A549 (cell line): ENCODE data around the gene CSAG2. TPM values are rescaled to one million over a fixed set of nuclear protein-coding genes. Genes with fewer than 3 reads are reported as not detected.
"Not testable (repeated sequence)": the region's sequence is repeated elsewhere in the genome, so short reads cannot be mapped to it uniquely, and the experiment has no call there.

Experiments
- ATAC-seq, 2 experiments: fragments of 200-7000 bp in 1 of 2; fragments of >200 bp in 1 of 2; cut with Nextera tagmentation in 1 of 2; cut with Tn5 transposase in 1 of 2; 3 replicates each; pipeline versions ENCODE4 v1.8.0 to v1.9.1; 2018 to 2020; ENCODE audit warnings: mild to moderate bottlenecking in 1 of 2, moderate library complexity in 1 of 2
- CTCF ChIA-PET: fragments of 300-600 bp; sonication (Branson Sonifier 250); formaldehyde crosslinking; extraction: SDS; loops from one replicate; lab custom pipeline; 2021; ENCODE audit warnings: antibody characterized with exemption, inconsistent platforms; lab: Yijun Ruan, JAX
- POLR2A ChIA-PET: fragments of 350-600 bp; formaldehyde crosslinking; extraction: SDS; loops from one replicate; lab custom pipeline; 2021; ENCODE audit warnings: antibody characterized with exemption, inconsistent platforms; lab: Yijun Ruan, JAX
- DNase-seq, 2 experiments: peaks; one replicate each; pipeline versions ENCODE4 v3.0.0 to v3.0.0-alpha.2; 2011 to 2016; ENCODE audit warnings: low read depth in 1 of 2, low spot score in 1 of 2
- FAIRE-seq: peaks from 2 replicates; lab custom pipeline; 2011; peaks lifted over from hg19 to GRCh38; lab: Jason Lieb, UNC
- H3K27ac ChIP-seq, 2 experiments: fragments of >200 bp; sonication (Bioruptor Twin); formaldehyde crosslinking; 3 replicates each; pipeline ENCODE4 v1.5.1; 2016 to 2017
- H3K4me1 ChIP-seq: fragments of >200 bp; sonication (Bioruptor Twin); formaldehyde crosslinking; 3 replicates; pipeline ENCODE4 v1.6.1; 2016
- H3K4me2 ChIP-seq: fragments of >200 bp; sonication (Bioruptor Twin); formaldehyde crosslinking; 3 replicates; pipeline ENCODE4 v1.6.1; 2016
- H3K4me3 ChIP-seq: fragments of >200 bp; sonication (Bioruptor Twin); formaldehyde crosslinking; 3 replicates; pipeline ENCODE4 v1.5.1; 2016
- H3K9me3 ChIP-seq: fragments of >200 bp; sonication (Bioruptor Twin); formaldehyde crosslinking; 3 replicates; pipeline ENCODE4 v1.6.1; 2016
- BCL3 ChIP-seq: fragments of >200 bp; sonication (Bioruptor Twin); formaldehyde crosslinking; IDR thresholded peaks from 3 replicates; pipeline ENCODE4 v1.6.1; 2016
- CHD2 ChIP-seq: fragments of 150-350 bp; IDR thresholded peaks from 2 replicates; pipeline ENCODE4 v1.6.1; 2014; ENCODE audit warnings: low read length; ENCODE audit not compliant: partially characterized antibody
- CTCF ChIP-seq: fragments of >200 bp; sonication (Bioruptor Twin); formaldehyde crosslinking; IDR thresholded peaks from 3 replicates; pipeline ENCODE4 v1.5.1; 2016
- EHF ChIP-seq: fragments of 250-450 bp; sonication (Bioruptor Pico); IDR thresholded peaks from 2 replicates; pipeline ENCODE4 v1.5.0; 2020; ENCODE audit warnings: mild to moderate bottlenecking
- HES2 ChIP-seq: fragments of >200 bp; sonication (Bioruptor Twin); formaldehyde crosslinking; IDR thresholded peaks from 2 replicates; pipeline ENCODE4 v1.6.1; 2016
- NFE2L2 ChIP-seq: fragments of 150-350 bp; conservative IDR thresholded peaks from 2 replicates; pipeline ENCODE4 v1.6.1; 2014; ENCODE audit warnings: low read length
- ZFP36 ChIP-seq: fragments of 450-650 bp; IDR thresholded peaks from 2 replicates; pipeline ENCODE4 v1.6.1; 2014; ENCODE audit warnings: borderline replicate concordance; ENCODE audit not compliant: partially characterized antibody
- WGBS: methylation state at CpG from one replicate; pipeline ENCODE4 v1.1.6; 2017; ENCODE audit errors: missing lambda C conversion rate; 5-methylcytosine and 5-hydroxymethylcytosine counted together
- polyA plus RNA-seq, 4 experiments: library from polyadenylated mRNA; depleted of rRNA in 3 of 4; stranded (reverse); fragments of >200 nt; fragmentation: RNase III in 1 of 4; extraction: RNeasy Plus Mini Kit Qiagen cat#74134 plus additional on column Dnase treatment in 1 of 4; gene quantifications; 2 replicates in 3 of 4; 3 replicates in 1 of 4; pipeline ENCODE4 v1.2.3, GENCODE V29; 2011 to 2017

The CSAG2 gene
- polyA plus RNA-seq, 2 of the 4 experiments (the other 2 are of a cell fraction): not detected

- 45% methylated on average over 3 of the region's 5 CpGs for WGBS
- H3K27ac ChIP-seq, POLR2A ChIA-PET, H3K4me1 ChIP-seq, H3K4me2 ChIP-seq, DNase-seq, H3K9me3 ChIP-seq, H3K4me3 ChIP-seq, ATAC-seq, FAIRE-seq, CTCF ChIA-PET: not testable (repeated sequence)
Observed at GRCh38 chrX:152700390-152700789, 8.7 kb downstream of the CSAG2 start.

GRCh38 chrX:152697952-152698931 is 10.8 kb downstream of the CSAG2 start, which contains the start of gene MAGEA3:
Gene MAGEA3 (plus strand): TSS chrX:152698794. CDS start chrX:152700833, 2,039 bp downstream.
- ATAC-seq, H3K4me2 ChIP-seq, FAIRE-seq, H3K4me3 ChIP-seq, H3K4me1 ChIP-seq, DNase-seq, H3K27ac ChIP-seq, CTCF ChIA-PET, POLR2A ChIA-PET, H3K9me3 ChIP-seq: not testable (repeated sequence)
- no CpG with 5 or more reads among the region's 34 CpGs for WGBS

GRCh38 chrX:152681012-152681411 is 28.1 kb downstream of the CSAG2 start:
- peak; percentile 73 to 91; a peak in 5 of 6 replicates for ATAC-seq
- H3K9me3 ChIP-seq, DNase-seq, H3K27ac ChIP-seq, CTCF ChIA-PET, POLR2A ChIA-PET, H3K4me3 ChIP-seq, H3K4me1 ChIP-seq, H3K4me2 ChIP-seq: not testable (repeated sequence)
- peak; percentile 92 for FAIRE-seq
- no CpG with 5 or more reads among the region's 3 CpGs for whole genome bisulfite sequencing

- DNase-seq, H3K9me3 ChIP-seq, H3K4me3 ChIP-seq, POLR2A ChIA-PET, H3K27ac ChIP-seq, ATAC-seq, H3K4me2 ChIP-seq, H3K4me1 ChIP-seq, CTCF ChIA-PET: not testable (repeated sequence)
- WGBS: 41% methylated on average over 3 of the region's 3 CpGs
- peak; percentile 72 for FAIRE-seq
Observed at GRCh38 chrX:152674652-152675051, 34.4 kb downstream of the CSAG2 start.

- 50% methylated on average over 2 of the region's 2 CpGs for WGBS
- POLR2A ChIA-PET: no interaction called here
- TF ChIP-seq CHD2 (no peak), HES2 (no peak)
- TF ChIP-seq, all 56 proteins: peak for 0
- Histone ChIP-seq H3K4me2 (no peak overlapping the region), H3K4me3 (no peak overlapping the region), H3K9me3 (no peaks in the 10 kb centered on the region), H3K27ac (no peak overlapping the region), H3K4me1 (no peaks in the 10 kb centered on the region)
- FAIRE-seq (no peak), ATAC-seq (no peak), DNase-seq (no peak)
- CTCF ChIA-PET: no interaction called here
Observed at GRCh38 chrX:152674135-152674534, 34.9 kb downstream of the CSAG2 start.

GRCh38 chrX:152663086-152663485 is 46.0 kb downstream of the CSAG2 start:
- no peak overlapping the region for H3K4me3 ChIP-seq
- POLR2A ChIA-PET: no interaction called here
- no peaks in the 10 kb centered on the region; the same call in 2 of the 3 replicates for H3K9me3 ChIP-seq
- no peaks in the 10 kb centered on the region for H3K4me1 ChIP-seq
- no peak for ATAC-seq
- H3K27ac ChIP-seq: no peak overlapping the region
- H3K4me2 ChIP-seq: no peak overlapping the region
- TF ChIP-seq ZFP36: no peak
- no peak for TF ChIP-seq BCL3
- no peak for TF ChIP-seq NFE2L2
- TF ChIP-seq CTCF: no peak
- no peak for TF ChIP-seq EHF (CRISPR knock-in tag)
- no peak for DNase-seq
- CTCF ChIA-PET: no interaction called here
- WGBS: 7% methylated on average over 3 of the region's 4 CpGs
- FAIRE-seq: no peak
